H9 (cell line): ENCODE measurements around the gene MED9. TPM values are rescaled to one million over a fixed set of nuclear protein-coding genes. Genes with fewer than 3 reads are reported as not detected.
"Not testable (repeated sequence)": the region's sequence is repeated elsewhere in the genome, so short reads cannot be mapped to it uniquely, and the experiment has no call there.

ENCODE experiments used
- DNase-seq: peaks from one replicate; pipeline ENCODE4 v3.0.0-alpha.2; 2017
- H2AFZ ChIP-seq: one replicate; pipeline ENCODE4 v1.6.1; 2013; ENCODE audit warnings: mild to moderate bottlenecking, low read length, control low read depth, moderate library complexity
- H2AK5ac ChIP-seq: 2 replicates; pipeline ENCODE4 v1.6.1; 2013; ENCODE audit warnings: low read length, control low read depth, mixed read lengths; ENCODE audit not compliant: insufficient read length
- H2BK120ac ChIP-seq: one replicate; pipeline ENCODE4 v1.6.1; 2013; ENCODE audit warnings: low read depth, mild to moderate bottlenecking, low read length, control low read depth, inconsistent platforms; ENCODE audit not compliant: poor library complexity, severe bottlenecking
- H2BK12ac ChIP-seq: 2 replicates; pipeline ENCODE4 v1.6.1; 2013; ENCODE audit warnings: low read length, control low read depth, mixed read lengths, low read depth; ENCODE audit not compliant: insufficient read length
- H2BK15ac ChIP-seq: 2 replicates; pipeline ENCODE4 v1.6.1; 2013; ENCODE audit warnings: low read depth, low read length, control low read depth
- H2BK20ac ChIP-seq: one replicate; pipeline ENCODE4 v1.6.1; 2013; ENCODE audit warnings: low read depth, mild to moderate bottlenecking, low read length, control low read depth, inconsistent platforms; ENCODE audit not compliant: poor library complexity, severe bottlenecking
- H2BK5ac ChIP-seq: 2 replicates; pipeline ENCODE4 v1.6.1; 2013; ENCODE audit warnings: low read length, control low read depth, mixed read lengths; ENCODE audit not compliant: insufficient read length
- H3K14ac ChIP-seq: 2 replicates; pipeline ENCODE4 v1.6.1; 2013; ENCODE audit warnings: low read length, control low read depth; ENCODE audit not compliant: insufficient read depth
- H3K18ac ChIP-seq: 2 replicates; pipeline ENCODE4 v1.6.1; 2013; ENCODE audit warnings: low read depth, mild to moderate bottlenecking, mixed read lengths, low read length, control low read depth; ENCODE audit not compliant: insufficient read length
- H3K23ac ChIP-seq: 2 replicates; pipeline ENCODE4 v1.6.1; 2013; ENCODE audit warnings: low read length, control low read depth, mixed read lengths, low read depth; ENCODE audit not compliant: insufficient read length
- H3K23me2 ChIP-seq: 2 replicates; pipeline ENCODE4 v1.6.1; 2013; ENCODE audit warnings: low read depth, mild to moderate bottlenecking, mixed read lengths, low read length, control low read depth; ENCODE audit not compliant: insufficient read length, poor library complexity, severe bottlenecking
- H3K27ac ChIP-seq: 2 replicates; pipeline ENCODE4 v1.5.1; 2013; ENCODE audit warnings: low read length, control low read depth, mixed read lengths, low read depth; ENCODE audit not compliant: insufficient read length
- H3K27me3 ChIP-seq: 2 replicates; pipeline ENCODE4 v1.6.1; 2013; ENCODE audit warnings: low read length, control low read depth, inconsistent platforms; ENCODE audit not compliant: insufficient read depth
- H3K4ac ChIP-seq: 2 replicates; pipeline ENCODE4 v1.6.1; 2013; ENCODE audit warnings: low read depth, mild to moderate bottlenecking, control low read depth, inconsistent platforms, low read length, moderate library complexity
- H3K4me1 ChIP-seq: 2 replicates; pipeline ENCODE4 v1.6.1; 2013; ENCODE audit warnings: low read length, control low read depth, inconsistent platforms; ENCODE audit not compliant: insufficient read depth
- H3K4me2 ChIP-seq: 2 replicates; pipeline ENCODE4 v1.6.1; 2013; ENCODE audit warnings: low read length, control low read depth, mixed read lengths; ENCODE audit not compliant: insufficient read length, insufficient read depth
- H3K56ac ChIP-seq: 2 replicates; pipeline ENCODE4 v1.6.1; 2013; ENCODE audit warnings: low read depth, mild to moderate bottlenecking, mixed read lengths, low read length, control low read depth; ENCODE audit not compliant: insufficient read length
- H3K79me1 ChIP-seq: 2 replicates; pipeline ENCODE4 v1.6.1; 2013; ENCODE audit warnings: low read depth, mild to moderate bottlenecking, moderate library complexity, low read length, control low read depth, inconsistent platforms; ENCODE audit not compliant: insufficient read depth, poor library complexity, severe bottlenecking
- H3K79me2 ChIP-seq: 2 replicates; pipeline ENCODE4 v1.6.1; 2013; ENCODE audit warnings: low read length, control low read depth, inconsistent platforms; ENCODE audit not compliant: insufficient read depth
- H3K9ac ChIP-seq: 2 replicates; pipeline ENCODE4 v1.6.1; 2013; ENCODE audit warnings: low read length, control low read depth, mixed read lengths; ENCODE audit not compliant: insufficient read length; ENCODE audit errors: extremely low read depth
- H3K9me3 ChIP-seq: one replicate; pipeline ENCODE4 v1.6.1; 2013; ENCODE audit warnings: low read depth, low read length, inconsistent platforms; ENCODE audit not compliant: control insufficient read depth
- H3T11ph ChIP-seq: one replicate; pipeline ENCODE4 v1.6.1; 2013; ENCODE audit warnings: mild to moderate bottlenecking, low read length, control low read depth, inconsistent platforms
- H4K20me1 ChIP-seq: one replicate; pipeline ENCODE4 v1.6.1; 2013; ENCODE audit not compliant: control insufficient read depth, insufficient read length, insufficient read depth
- H4K5ac ChIP-seq: 2 replicates; pipeline ENCODE4 v1.6.1; 2013; ENCODE audit warnings: low read depth, mild to moderate bottlenecking, mixed read lengths, low read length, control low read depth; ENCODE audit not compliant: insufficient read length
- H4K8ac ChIP-seq: replicated peaks from 2 replicates; pipeline ENCODE4 v1.6.1; 2013; ENCODE audit warnings: low read length, control low read depth, mixed read lengths, low read depth; ENCODE audit not compliant: insufficient read length
- H4K91ac ChIP-seq: 2 replicates; pipeline ENCODE4 v1.6.1; 2013; ENCODE audit warnings: low read depth, mild to moderate bottlenecking, moderate library complexity, mixed read lengths, low read length, control low read depth; ENCODE audit not compliant: insufficient read length
- H3K27ac Mint-ChIP-seq, 3 experiments: 2 replicates in 2 of 3; 3 replicates in 1 of 3; pipeline ENCODE4 v1.8.0; 2020 to 2021; ENCODE audit warnings: mixed read lengths in 3 of 3, mild to moderate bottlenecking in 1 of 3, moderate library complexity in 1 of 3
- H3K27me3 Mint-ChIP-seq: 2 replicates; pipeline ENCODE4 v1.8.0; 2021; ENCODE audit warnings: low read depth, mild to moderate bottlenecking, moderate library complexity, mixed read lengths
- H3K36me3 Mint-ChIP-seq, 3 experiments: 2 replicates in 2 of 3; 3 replicates in 1 of 3; pipeline ENCODE4 v1.8.0; 2020 to 2021; ENCODE audit warnings: low read depth in 3 of 3, mixed read lengths in 3 of 3; ENCODE audit not compliant: insufficient read depth in 1 of 3
- H3K4me1 Mint-ChIP-seq, 2 experiments: 2 replicates each; pipeline ENCODE4 v1.8.0; 2020; ENCODE audit warnings: mixed read lengths in 2 of 2
- H3K4me3 Mint-ChIP-seq, 2 experiments: 2 replicates in 1 of 2; 3 replicates in 1 of 2; pipeline ENCODE4 v1.8.0; 2020 to 2021; ENCODE audit warnings: mild to moderate bottlenecking in 2 of 2, mixed read lengths in 2 of 2, moderate library complexity in 1 of 2
- H3K9me3 Mint-ChIP-seq, 2 experiments: 2 replicates in 1 of 2; 3 replicates in 1 of 2; pipeline ENCODE4 v1.8.0; 2020; ENCODE audit warnings: mild to moderate bottlenecking in 2 of 2, mixed read lengths in 2 of 2, moderate library complexity in 1 of 2
- CTCF ChIP-seq: fragments of 200-600 bp; sonication (generic); conservative IDR thresholded peaks from 3 replicates; pipeline ENCODE4 v1.8.0; 2021; ENCODE audit warnings: antibody characterized with exemption, mild to moderate bottlenecking
- WGBS: extraction: QIAGEN DNeasy Blood & Tissue Kit; methylation state at CpG from one replicate; pipeline ENCODE4 v1.1.7; 2013; ENCODE audit warnings: missing lambda C conversion rate, low lambda C conversion rate, mixed read lengths; ENCODE audit not compliant: insufficient read length; ENCODE audit errors: extremely low coverage; 5-methylcytosine and 5-hydroxymethylcytosine counted together
- total RNA-seq: library from RNA; stranded (reverse); gene quantifications from 2 replicates; pipeline ENCODE4 v1.2.1, GENCODE V29; 2021

The MED9 gene
- total RNA-seq, 1 experiment from 2014 or later = 20.0 TPM

GRCh38 chr17:17454276-17454675 lies 22.5 kb upstream of the MED9 start:
- no peaks in the 10 kb centered on the region for H3K23me2 ChIP-seq
- H3K4ac ChIP-seq = no peak overlapping the region
- H3K27me3 ChIP-seq = no peaks in the 10 kb centered on the region
- Mint-ChIP-seq H3K27ac (no peak overlapping the region), H3K9me3 (no peaks in the 10 kb centered on the region), H3K4me1 (no peaks in the 10 kb centered on the region), H3K27me3 (peaks cover 20% of the 10 kb centered on the region), H3K36me3 (no peaks in the 10 kb centered on the region), H3K4me3 (no peak overlapping the region)
- no peak overlapping the region for H2BK120ac ChIP-seq
- H2BK20ac ChIP-seq = no peak overlapping the region
- H3K79me1 ChIP-seq = no peaks in the 10 kb centered on the region
- no CpG with 5 or more reads among the region's 1 CpG for WGBS
- no peak for TF ChIP-seq CTCF
- no peak overlapping the region for H3K4me2 ChIP-seq
- no peak overlapping the region for H3K23ac ChIP-seq
- no peak overlapping the region for H3T11ph ChIP-seq
- H2AK5ac ChIP-seq = no peak overlapping the region
- no peak for DNase-seq
- H3K56ac ChIP-seq = no peak overlapping the region
- H4K91ac ChIP-seq = no peak overlapping the region
- H2BK5ac ChIP-seq = no peak overlapping the region
- H4K20me1 ChIP-seq = no peaks in the 10 kb centered on the region
- H3K27ac ChIP-seq = no peak overlapping the region
- H2BK12ac ChIP-seq = no peak overlapping the region
- H3K79me2 ChIP-seq = no peaks in the 10 kb centered on the region
- H3K4me1 ChIP-seq = no peaks in the 10 kb centered on the region
- no peak overlapping the region for H2AFZ ChIP-seq
- no peak overlapping the region for H3K9ac ChIP-seq
- H2BK15ac ChIP-seq = no peak overlapping the region
- H4K8ac ChIP-seq = no peak overlapping the region
- no peaks in the 10 kb centered on the region for H3K9me3 ChIP-seq
- no peak overlapping the region for H4K5ac ChIP-seq
- no peak overlapping the region for H3K18ac ChIP-seq
- H3K14ac ChIP-seq = no peak overlapping the region

- H3K9me3 Mint-ChIP-seq, H3K56ac ChIP-seq, H3K18ac ChIP-seq, H3K4me1 Mint-ChIP-seq, H3K27me3 ChIP-seq, H3K79me2 ChIP-seq, H4K91ac ChIP-seq, H2AFZ ChIP-seq, H3K4me3 Mint-ChIP-seq, H3T11ph ChIP-seq, H3K14ac ChIP-seq, H3K27ac ChIP-seq, H3K23ac ChIP-seq, H4K8ac ChIP-seq, H3K4me1 ChIP-seq, H2AK5ac ChIP-seq, H2BK20ac ChIP-seq, H3K27ac Mint-ChIP-seq, H4K5ac ChIP-seq, H2BK120ac ChIP-seq, H2BK5ac ChIP-seq, H4K20me1 ChIP-seq, H3K4me2 ChIP-seq, H3K4ac ChIP-seq, H3K23me2 ChIP-seq, H2BK15ac ChIP-seq, H3K36me3 Mint-ChIP-seq, H3K79me1 ChIP-seq, H3K9ac ChIP-seq, DNase-seq, H2BK12ac ChIP-seq, H3K9me3 ChIP-seq: not testable (repeated sequence)
- WGBS = no CpG with 5 or more reads among the region's 1 CpG
- peaks cover 20% of the 10 kb centered on the region for H3K27me3 Mint-ChIP-seq
Observed at GRCh38 chr17:17454700-17455099, 22.1 kb upstream of the MED9 start.
